ENCODE measurements around the gene HBB.

GRCh38 chr11:5200582-5200981 lies 26.3 kb downstream of the HBB start, which contains the start of gene OR51V1:
- TF ChIP-seq, protein P1, sequence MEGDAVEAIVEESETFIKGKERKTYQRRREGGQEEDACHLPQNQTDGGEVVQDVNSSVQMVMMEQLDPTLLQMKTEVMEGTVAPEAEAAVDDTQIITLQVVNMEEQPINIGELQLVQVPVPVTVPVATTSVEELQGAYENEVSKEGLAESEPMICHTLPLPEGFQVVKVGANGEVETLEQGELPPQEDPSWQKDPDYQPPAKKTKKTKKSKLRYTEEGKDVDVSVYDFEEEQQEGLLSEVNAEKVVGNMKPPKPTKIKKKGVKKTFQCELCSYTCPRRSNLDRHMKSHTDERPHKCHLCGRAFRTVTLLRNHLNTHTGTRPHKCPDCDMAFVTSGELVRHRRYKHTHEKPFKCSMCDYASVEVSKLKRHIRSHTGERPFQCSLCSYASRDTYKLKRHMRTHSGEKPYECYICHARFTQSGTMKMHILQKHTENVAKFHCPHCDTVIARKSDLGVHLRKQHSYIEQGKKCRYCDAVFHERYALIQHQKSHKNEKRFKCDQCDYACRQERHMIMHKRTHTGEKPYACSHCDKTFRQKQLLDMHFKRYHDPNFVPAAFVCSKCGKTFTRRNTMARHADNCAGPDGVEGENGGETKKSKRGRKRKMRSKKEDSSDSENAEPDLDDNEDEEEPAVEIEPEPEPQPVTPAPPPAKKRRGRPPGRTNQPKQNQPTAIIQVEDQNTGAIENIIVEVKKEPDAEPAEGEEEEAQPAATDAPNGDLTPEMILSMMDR (IDR thresholded peaks at IDR 0.05 in 4 of 5, conservative IDR thresholded peaks at IDR 0.05 in 1 of 5), result no peak
- TF ChIP-seq POLR2A (IDR thresholded peaks at IDR 0.05), result no peak
